ENCODE results near the gene EIF2A.

The EIF2A gene

GRCh38 chr3:150543531-150543930, 3.1 kb upstream of the EIF2A start:
- DNase-seq (ENCODE audit: low read depth): no peak
- no peak for TF ChIP-seq CTCF (conservative IDR thresholded peaks at IDR 0.05; ENCODE audit: low read depth, low read length)
- no peak overlapping the region for H3K4me3 ChIP-seq (ENCODE audit: low read length)

- H3K4me3 ChIP-seq (ENCODE audit: low read length): no peak overlapping the region
- no peak for TF ChIP-seq CTCF (conservative IDR thresholded peaks at IDR 0.05; ENCODE audit: low read depth, low read length)
- DNase-seq (ENCODE audit: low read depth): no peak
Measured at GRCh38 chr3:150544041-150544440, 2.5 kb upstream of the EIF2A start.

GRCh38 chr3:150544726-150545125, 1.9 kb upstream of the EIF2A start:
- TF ChIP-seq CTCF (conservative IDR thresholded peaks at IDR 0.05; ENCODE audit: low read depth, low read length): no peak
- DNase-seq (ENCODE audit: low read depth): no peak
- peak overlapping the region; percentile 95 for H3K4me3 ChIP-seq (ENCODE audit: low read length)

GRCh38 chr3:150545419-150546225, 965 bp upstream of the EIF2A start:
- DNase-seq (ENCODE audit: low read depth): no peak
- TF ChIP-seq CTCF (conservative IDR thresholded peaks at IDR 0.05; ENCODE audit: low read depth, low read length): peak; percentile 6
- peak overlapping the region; percentile 95 for H3K4me3 ChIP-seq (ENCODE audit: low read length)

GRCh38 chr3:150547045-150547741, 606 bp downstream of the EIF2A start:
- no peak for TF ChIP-seq CTCF (conservative IDR thresholded peaks at IDR 0.05; ENCODE audit: low read depth, low read length)
- no peak for DNase-seq (ENCODE audit: low read depth)
- H3K4me3 ChIP-seq (ENCODE audit: low read length): peak overlapping the region; percentile 95

GRCh38 chr3:150555859-150556436, 9.4 kb downstream of the EIF2A start:
- H3K4me3 ChIP-seq (ENCODE audit: low read length): no peak overlapping the region
- no peak for TF ChIP-seq CTCF (conservative IDR thresholded peaks at IDR 0.05; ENCODE audit: low read depth, low read length)
- no peak for DNase-seq (ENCODE audit: low read depth)

Data from retinal pigment epithelial cell (primary cell).